Measurements from ENCODE around the gene GP1BA.

Gene GP1BA

GRCh38 chr17:4931963-4932362, at the start of gene GP1BA:
GP1BA (plus strand) TSS chr17:4932277; CDS start chr17:4932605, 328 bp downstream.
- peak; percentile 76 for DNase-seq (ENCODE audit: low read depth)

- no peak for DNase-seq (ENCODE audit: low read depth)
Measured at GRCh38 chr17:4884489-4884888, 47.6 kb upstream of the GP1BA start.

- DNase-seq (ENCODE audit: low read depth), result no peak
Measured at GRCh38 chr17:4886830-4887229, 45.2 kb upstream of the GP1BA start.

- no peak for DNase-seq (ENCODE audit: low read depth)
Measured at GRCh38 chr17:4887581-4887980, 44.5 kb upstream of the GP1BA start.

- DNase-seq (ENCODE audit: low read depth), result no peak
Measured at GRCh38 chr17:4891411-4892410, 40.4 kb upstream of the GP1BA start.

- no peak for DNase-seq (ENCODE audit: low read depth)
Measured at GRCh38 chr17:4892499-4893221, 39.4 kb upstream of the GP1BA start.

- no peak for DNase-seq (ENCODE audit: low read depth)
Measured at GRCh38 chr17:4893272-4893671, 38.8 kb upstream of the GP1BA start.

- DNase-seq (ENCODE audit: low read depth), result no peak
Measured at GRCh38 chr17:4893721-4894560, 38.1 kb upstream of the GP1BA start.

GRCh38 chr17:4895121-4895520, 37.0 kb upstream of the GP1BA start:
- DNase-seq (ENCODE audit: low read depth), result no peak

- DNase-seq (ENCODE audit: low read depth), result no peak
Measured at GRCh38 chr17:4895657-4896331, 36.3 kb upstream of the GP1BA start.

- no peak for DNase-seq (ENCODE audit: low read depth)
Measured at GRCh38 chr17:4896332-4897197, 35.5 kb upstream of the GP1BA start.

GRCh38 chr17:4897198-4897687, 34.8 kb upstream of the GP1BA start:
- no peak for DNase-seq (ENCODE audit: low read depth)

GRCh38 chr17:4897785-4898184, 34.3 kb upstream of the GP1BA start:
- no peak for DNase-seq (ENCODE audit: low read depth)

GRCh38 chr17:4898351-4898750, 33.7 kb upstream of the GP1BA start:
- no peak for DNase-seq (ENCODE audit: low read depth)

GRCh38 chr17:4898927-4899326, 33.1 kb upstream of the GP1BA start:
- no peak for DNase-seq (ENCODE audit: low read depth)

- no peak for DNase-seq (ENCODE audit: low read depth)
Measured at GRCh38 chr17:4899341-4900230, 32.5 kb upstream of the GP1BA start, which contains the start of gene C17orf107. C17orf107 (plus strand) TSS chr17:4899536; CDS start chr17:4899763, 227 bp downstream.

GRCh38 chr17:4900231-4901107, 31.6 kb upstream of the GP1BA start:
- no peak for DNase-seq (ENCODE audit: low read depth)

- no peak for DNase-seq (ENCODE audit: low read depth)
Measured at GRCh38 chr17:4901108-4901647, 30.9 kb upstream of the GP1BA start.
